HG02981 (cell line): ENCODE results near the gene APOH.

ENCODE experiments used
- ATAC-seq: cut with Tn5 transposase; IDR thresholded peaks from one replicate; pipeline ENCODE4 v1.9.1; 2021; ENCODE audit warnings: mild to moderate bottlenecking, moderate library complexity; ENCODE audit not compliant: unreplicated experiment

The APOH gene

DNA sequence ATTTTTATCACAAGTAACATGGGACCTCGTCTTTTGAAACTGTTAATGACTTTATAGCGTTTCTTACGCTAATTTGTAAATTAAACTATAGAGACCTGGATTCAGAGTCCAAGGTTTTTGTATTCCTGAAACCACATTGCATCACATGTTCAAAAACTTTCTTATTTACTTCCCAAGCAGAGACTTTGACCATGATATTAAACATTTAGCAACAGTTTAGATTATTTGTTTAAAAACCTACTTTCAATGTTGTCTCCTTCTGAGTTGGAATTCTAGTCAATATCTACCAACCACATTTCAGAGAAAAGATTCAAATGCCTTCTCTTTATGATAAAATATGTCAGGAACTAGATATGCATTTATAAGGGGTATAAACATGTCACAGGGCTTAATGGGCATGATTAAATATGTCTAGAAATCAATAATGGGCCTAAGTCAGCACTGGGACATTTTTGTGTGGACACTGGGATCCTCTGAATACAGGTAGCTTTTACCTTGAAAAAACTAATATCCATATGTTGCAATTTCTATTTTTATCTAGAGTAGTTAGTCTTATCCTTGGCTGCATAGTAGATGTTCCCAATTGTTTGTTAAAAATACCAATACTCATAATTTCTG is 6.3 kb upstream of the APOH start:
- no peak for ATAC-seq

DNA sequence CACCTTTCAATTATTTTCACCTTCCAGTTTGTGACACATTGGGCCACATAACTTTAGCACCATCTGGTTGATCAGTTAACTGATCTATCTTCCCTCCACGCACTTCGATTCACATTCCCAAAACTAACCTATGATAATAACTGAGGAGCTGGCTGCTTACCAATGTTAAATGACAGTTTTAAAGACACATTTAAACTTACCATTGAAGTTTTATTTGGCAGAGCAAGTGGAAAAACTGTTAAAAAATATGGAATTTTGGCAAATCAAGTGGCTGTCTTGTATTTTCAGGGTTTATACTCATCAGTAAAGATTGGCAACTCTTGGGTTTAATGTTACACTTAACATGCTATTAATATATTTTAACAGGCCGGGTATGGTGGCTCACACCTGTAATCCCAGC is 5.4 kb upstream of the APOH start:
- no peak for ATAC-seq

DNA sequence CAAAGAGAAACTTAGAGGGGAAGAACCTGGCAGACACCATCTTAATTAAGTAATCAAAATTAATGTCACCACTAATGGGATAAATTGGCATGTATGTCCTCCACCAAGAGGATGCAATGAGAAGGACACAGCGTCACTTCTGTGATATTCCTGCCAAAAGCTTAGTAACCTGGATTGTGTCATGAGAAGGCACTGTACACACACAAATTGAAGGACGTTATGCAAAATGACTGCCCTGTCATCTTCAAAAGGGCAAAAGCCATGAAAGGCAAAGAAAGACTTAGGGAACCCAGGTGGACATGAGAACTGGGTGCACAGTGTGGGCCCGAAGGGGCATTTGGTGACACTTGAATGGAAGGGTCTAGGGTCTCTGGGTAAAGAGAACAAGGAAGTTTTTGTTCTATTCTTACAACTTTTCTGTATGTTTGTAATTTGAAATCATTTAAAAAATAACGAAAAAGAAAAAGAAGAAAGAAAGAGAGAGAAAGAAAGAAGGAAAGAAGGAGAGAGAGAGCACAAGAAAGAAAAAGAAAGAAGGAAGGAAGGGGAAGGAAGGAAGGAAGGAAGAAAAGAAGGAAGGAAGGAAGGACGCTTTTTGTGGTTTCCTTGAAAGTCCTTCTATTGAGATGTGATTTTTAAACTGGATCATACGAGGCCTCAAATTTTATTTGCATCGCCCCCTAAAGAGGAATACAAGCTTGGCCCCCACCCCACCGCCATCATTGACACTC is 4.0 kb upstream of the APOH start:
- ATAC-seq: no peak

DNA sequence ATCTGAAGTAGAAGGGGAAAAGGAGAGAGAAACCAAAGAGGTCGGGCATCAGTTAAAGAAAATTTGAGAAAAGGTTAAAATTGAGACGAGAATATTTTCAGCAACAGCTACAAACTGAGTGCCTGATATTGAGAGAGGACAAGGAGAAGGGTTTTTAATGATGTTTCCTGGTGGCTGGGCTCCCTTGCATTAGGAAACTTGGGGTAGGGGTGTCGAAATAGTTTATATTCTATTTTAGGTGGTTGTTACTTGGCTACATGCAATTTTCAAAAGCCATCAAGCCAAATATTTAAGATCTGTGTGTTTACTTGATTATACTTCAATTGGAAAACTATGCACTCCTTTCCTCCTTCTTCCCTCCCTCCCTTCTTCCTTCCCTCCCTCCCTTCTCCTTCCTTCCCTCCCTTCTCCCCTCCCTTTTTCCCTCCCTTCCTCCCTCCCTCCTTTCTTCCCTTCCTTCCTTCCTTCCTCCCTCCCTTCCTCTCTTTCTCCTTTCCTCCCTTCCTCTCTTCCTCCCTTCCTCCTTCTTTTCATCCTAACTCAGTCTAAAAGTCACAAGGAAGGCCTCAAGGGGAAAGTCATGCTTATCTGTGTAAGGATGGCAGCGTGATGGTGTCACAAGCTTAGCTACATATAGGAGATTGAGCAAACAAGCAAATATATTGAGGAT is 1.8 kb upstream of the APOH start:
- no peak for ATAC-seq

DNA sequence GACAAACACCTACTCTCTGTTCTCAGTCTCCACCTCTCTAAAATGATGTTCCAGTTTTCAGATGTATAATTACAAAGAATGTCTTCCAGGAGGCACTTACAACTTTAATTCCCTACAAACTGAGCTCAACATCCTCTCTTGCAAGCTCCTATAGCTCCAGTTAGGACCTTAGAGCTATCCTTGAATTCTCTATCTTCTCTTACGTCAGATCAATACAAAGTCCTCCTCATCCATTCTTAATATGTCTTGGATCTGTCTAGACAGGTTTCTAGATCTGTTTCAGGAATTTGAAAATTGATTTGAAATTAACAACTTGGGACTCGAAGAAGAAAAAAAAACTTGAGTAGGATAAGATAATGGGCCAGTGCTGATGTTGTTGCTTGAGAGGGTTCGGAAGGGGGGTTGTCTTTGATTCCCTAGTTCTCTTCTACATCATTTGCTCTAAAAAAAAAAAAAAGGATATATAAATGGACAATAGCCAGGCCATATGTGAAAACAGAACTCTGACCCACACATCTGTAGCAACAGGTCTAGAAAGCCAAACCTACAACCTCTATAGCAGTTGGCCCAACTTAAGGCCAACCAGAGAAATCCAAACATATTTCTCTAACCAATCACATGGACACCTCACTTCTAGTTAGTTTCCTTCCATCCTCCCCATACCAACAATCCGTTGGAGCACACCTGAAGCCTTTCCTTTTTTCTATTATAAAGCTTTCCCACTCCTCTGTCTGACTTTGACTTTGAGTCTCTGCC is 746 bp upstream of the APOH start:
- no peak for ATAC-seq

DNA sequence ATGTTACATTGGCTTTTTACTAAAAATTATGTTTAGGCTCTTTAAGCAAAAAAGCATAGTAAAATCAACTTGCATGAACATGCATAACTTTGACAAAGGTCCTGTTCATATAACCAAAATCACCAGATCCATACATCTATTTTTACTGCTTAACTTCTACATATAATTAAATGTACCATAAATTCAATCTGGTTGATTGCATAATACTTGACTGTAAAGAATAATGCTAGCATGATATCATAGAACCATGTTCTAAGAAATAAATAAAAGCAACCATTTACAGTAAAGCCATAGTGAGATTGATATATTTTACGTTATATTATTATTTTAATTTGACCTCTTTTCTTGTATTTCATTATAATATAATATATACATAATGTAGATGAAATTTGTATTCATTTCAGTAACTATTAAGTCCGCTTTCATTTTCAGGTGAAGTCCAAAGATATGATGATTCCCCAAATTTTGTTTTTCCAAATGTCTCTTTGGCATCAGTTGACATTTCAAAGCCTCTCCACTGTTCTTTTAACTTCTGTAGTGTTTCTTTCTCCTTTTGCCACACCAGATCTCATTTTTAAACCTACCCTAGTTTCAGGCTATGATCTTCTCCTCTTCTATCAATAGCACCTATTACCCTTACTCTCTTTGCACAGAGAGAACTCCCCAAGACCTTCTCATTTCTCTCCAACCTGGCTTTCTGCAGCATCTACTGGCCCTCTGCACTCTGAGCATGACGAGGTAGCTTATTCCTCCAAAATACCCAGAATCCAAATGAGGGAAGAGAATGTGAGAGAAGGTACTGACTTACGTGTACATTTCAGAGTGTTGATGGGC is 1.8 kb downstream of the APOH start:
- no peak for ATAC-seq

DNA sequence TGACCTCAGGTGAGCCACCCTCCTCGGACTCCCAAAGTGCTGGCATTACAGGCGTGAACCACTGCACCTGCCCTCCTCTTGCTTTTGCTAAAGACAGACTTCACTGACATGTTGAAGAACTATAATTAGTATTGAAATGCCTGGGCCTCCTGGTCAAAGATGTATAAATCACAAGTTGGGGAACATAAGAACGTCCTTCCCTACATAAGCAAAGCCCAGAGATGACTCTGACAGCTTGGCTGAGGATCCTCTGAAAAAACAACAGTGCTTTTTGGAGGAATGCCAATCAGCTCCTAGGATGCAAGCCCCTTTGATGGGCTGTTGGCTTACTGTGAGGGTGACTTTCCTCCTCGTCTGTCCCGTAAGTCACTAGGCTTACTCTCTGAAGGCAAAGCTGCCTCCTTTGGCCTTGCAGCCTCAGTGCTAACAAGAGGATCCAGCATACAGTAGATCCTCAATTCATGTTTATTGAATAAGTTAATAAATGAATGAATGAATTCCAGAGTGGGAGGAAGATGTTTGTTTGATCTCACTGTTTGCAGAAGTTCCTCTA is 6.3 kb downstream of the APOH start:
- ATAC-seq: no peak

DNA sequence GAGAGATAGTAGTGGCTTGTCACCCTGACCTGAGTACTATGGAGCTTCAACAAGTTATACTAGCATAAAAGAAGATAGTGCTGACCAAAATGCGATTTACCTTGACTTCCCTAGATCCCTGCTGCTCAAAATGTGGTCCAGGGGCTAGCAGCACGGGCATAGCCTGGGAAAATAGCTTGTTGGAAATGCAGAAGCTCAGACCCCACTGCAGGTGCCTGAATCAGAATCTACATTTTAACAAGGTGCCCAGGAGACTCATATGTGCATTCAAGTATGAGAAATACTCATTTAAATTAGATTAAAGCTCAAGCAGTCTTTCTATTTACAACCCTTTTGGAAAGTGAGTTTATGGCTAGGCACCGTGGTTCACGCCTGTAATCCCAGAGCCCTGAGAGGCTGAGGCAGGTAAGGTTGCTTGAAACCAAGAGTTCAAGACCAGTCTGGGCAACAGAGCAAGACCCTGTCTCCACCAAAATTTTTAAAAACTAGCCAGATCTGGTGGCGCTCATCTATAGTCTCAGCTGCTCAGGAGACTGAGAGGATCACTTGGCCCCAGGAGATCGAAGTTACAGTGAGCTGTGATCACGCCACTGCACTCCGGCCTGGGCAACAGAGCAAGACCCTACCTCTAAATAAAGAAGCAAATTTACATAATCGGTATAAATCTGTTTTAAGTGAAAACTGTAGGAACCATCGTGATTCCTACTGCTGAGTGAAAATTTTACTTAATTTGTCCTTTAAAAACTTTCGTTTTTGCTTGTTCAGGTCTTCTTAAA is 7.3 kb downstream of the APOH start:
- no peak for ATAC-seq

DNA sequence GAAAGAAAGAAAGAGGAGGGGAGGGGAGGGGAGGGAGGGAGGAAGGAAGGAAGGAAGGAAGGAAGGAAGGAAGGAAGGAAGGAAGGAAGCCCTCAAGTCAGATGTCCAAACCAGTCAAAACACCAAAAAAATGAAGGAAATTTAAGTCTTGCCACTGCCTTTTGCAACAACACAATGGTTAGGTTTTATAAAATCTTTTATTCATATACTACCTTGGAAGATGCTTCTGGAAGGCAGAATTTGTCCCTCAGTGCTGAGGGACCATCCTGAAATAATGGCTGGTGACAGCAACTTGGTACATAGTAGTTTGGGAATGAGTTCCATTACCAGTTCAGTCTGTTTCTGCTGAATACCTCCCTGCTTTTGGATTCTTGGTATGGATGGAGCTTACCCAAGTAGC is 7.9 kb downstream of the APOH start:
- no peak for ATAC-seq

DNA sequence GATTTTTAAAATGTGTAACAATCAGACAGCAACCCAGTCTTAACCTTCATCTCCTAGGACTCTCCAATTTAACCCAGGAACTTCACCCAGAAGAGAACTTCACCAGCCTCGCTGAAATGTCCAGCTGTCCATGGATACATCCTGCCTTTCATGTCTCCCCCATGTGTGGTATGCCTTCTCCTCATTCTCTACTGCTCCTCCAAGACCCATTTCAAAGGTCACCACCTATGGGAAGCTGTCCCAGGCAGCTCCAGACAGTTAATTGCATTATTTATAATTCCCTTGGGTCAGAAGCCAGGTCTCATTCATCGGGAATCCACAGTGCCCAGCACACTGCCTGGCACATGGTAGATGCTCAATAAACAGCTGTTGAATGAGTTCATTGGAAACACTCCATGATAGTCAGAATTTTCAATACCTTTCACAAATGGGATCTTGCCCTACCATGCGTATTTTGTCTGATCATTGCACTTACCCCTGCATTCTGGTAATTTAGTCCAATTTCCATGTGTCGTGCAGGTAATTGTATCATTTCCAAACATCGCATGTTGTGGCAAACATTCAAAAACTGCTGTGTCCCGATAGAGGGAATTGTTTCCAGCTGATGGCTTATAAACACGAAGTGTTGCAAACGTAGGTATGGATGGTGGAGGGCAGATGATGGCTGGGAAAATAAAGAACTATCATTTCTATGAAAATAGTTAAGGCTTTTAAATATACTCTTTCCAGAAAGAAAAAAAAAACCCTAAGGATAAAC is 9.0 kb downstream of the APOH start:
- no peak for ATAC-seq

DNA sequence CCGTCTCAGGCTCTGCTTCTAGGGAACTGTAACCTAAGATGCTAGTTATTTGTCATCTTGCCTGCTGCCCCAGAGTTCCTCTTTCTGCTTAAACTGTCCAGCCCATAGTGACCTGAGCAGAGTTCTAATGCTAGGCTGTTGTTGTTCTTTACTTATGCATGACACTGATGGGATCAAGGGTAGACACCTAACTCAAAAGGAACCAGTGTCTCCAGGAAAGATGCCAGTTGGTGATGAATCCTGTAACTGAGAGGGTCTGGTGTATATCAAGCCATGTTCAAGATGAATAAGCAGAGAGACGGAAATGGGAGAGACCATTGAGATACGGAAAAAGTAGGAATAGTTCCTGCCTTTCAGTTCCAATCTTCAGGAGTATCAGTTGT is 13.7 kb downstream of the APOH start:
- ATAC-seq: no peak

DNA sequence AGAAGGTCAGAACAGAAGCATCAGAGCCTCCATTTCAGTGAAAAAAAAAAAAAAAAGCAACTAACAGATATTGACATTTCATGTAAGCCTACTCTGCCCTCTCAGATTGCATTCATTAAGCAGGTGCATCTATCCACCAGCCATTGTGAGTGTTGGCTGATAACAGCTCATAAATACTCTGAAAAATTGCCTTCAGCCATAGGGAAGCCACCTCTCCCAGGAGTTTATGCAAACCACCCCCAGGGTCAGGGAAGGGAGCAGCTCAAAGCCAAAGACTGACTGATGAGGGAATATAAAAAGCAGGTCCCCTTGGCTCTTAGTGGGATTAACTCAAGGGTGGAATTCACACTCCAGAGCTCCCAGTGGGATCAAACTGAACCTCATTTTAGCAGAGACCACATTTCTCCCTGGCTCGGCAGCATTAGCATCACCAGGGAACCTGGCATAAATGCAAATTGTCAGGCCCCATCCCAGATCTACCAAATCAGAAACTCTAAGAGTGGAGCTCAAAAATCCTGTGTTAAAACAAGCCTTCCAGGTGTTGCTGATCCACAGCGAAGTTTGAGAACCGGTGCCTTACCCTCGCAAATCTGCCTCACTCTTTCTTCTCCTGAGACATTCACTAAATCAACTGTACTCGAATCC is 14.2 kb downstream of the APOH start:
- ATAC-seq: no peak

DNA sequence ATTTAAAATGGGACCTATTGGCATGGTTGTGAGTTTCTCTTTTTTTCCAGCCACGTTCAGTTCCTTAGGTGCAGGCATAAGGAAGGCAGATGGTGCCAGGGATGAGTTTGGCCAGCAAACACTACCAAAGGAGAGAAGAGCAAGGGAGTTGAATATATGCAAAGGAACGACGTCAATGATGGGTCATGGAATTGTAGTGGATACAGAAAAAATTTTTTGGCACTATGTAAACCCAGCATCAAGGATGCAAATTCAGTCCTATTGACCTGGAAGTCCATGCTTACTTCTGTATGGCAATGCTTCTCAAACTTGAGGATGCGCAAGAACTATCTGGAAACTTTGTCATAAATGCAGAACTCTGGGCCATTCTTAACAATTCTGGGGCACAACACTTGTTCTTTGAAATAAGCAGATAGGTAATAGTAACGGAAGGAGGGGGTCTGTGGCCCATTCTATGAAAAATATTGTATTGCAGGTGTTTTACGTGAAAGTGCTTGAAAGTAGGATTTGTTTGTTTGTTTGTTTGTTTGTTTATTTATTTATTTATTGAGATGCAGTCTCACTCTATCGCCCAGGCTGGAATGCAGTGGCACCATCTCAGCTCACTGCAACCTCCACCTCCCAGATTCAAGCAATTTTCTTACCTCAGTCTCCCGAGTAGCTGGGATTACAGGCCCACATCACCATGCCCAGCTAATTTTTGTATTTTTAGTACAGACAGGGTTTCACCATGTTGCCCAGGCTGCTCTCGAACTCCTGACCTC is 18.0 kb downstream of the APOH start:
- no peak for ATAC-seq

DNA sequence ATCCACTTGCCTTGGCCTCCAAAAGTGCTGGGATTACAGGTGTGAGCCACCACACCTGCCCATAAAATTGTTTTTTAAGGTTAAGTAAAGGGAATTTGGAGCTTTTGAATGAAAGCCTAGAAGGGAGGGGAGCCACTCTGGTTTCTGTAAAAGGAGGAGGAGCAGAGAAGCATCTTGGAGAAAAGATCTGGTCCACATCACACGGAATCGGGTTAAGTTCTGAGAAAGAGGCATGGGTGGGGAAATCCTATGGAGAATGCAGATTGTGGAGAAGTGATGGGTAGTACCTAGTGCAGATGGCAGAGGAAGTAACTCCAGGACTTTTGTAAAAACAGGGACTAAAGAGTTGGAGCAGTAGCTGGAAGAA is 19.0 kb downstream of the APOH start:
- ATAC-seq: no peak

DNA sequence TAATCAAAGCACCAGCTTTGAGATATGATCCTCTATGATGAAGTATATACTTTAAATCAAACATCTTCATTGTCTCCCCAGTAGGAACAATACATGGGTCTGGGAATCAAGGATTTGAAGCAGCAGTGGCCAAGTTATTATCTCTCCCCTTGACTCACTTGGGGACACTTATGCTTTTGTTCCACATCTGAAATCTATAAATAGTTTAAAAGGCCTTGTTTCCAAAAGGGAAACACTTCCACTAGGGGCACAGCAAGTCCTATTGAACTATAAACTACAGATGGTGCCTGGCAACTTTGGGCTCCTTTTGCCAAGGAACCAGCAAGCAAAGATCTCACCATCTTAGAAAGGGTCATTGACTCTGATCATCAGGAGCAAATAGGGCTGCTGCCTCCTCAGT is 21.3 kb downstream of the APOH start:
- no peak for ATAC-seq

DNA sequence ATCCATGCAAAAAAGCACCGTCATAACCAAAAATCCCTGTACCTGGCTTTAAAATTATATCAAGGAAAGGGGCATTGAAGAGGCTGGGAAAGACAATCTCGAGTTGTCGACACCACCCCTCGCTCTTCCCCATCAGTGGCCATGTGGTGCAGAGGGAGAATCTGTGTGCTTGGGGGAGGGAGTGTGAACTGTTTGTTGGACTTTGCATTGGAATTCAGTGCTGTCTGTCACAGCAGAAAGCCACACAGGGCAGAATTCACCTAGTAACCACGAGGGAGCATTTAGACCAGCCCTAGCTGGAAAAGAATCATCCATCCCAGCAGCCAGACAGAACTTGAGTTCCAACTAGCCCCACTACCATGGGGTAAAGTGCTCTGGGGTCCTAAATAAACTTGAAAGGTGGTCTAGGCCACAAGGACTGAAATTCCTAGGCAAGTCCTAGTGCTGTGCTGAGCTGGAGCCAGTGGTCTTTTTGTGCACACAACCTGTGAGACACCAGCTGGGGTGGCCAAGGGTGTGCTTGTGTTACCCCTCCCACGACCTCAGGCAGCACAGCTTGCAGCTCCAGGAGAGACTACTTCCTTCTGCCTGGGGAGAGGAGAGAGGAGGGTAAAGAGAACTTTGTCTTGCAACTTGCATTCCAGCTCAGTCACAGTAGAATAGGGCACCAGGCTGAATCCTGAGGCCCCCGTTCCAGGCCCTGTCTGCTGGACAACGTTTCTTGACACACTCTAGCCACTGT is 25.8 kb downstream of the APOH start:
- no peak for ATAC-seq

DNA sequence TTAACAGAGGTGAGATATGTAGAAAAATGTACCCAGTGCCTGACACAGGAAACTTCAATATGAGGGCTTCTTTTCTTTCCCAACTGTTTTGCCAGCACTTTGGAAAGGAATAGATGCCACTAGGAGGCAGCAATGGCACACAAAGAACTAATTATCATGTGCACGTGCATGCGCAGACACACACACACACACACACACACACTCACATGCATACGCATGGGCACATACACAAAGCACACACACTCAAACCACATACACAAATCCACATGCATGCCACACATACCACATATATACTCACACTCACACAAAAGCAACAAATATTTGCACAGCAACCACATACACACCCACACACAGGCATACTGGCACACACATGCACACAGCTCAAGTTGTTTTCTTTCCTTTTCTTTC is 28.5 kb downstream of the APOH start:
- ATAC-seq: no peak
